ENCODE measurements around the gene MACROD2.

MACROD2 gene

GRCh38 chr20:15817351-15817750 is 1822.0 kb downstream of the MACROD2 start:
- DNase-seq: no peak

GRCh38 chr20:15818651-15819071 is 1823.3 kb downstream of the MACROD2 start:
- peak; percentile 43 for DNase-seq

- no peak for DNase-seq
Measured at GRCh38 chr20:15823718-15824117, 1828.4 kb downstream of the MACROD2 start.

GRCh38 chr20:15827628-15828027 is 1832.3 kb downstream of the MACROD2 start:
- no peak for DNase-seq

- DNase-seq: no peak
Measured at GRCh38 chr20:15831201-15831600, 1835.9 kb downstream of the MACROD2 start.

GRCh38 chr20:15832512-15832911 is 1837.2 kb downstream of the MACROD2 start:
- no peak for DNase-seq

GRCh38 chr20:15834857-15835256 is 1839.5 kb downstream of the MACROD2 start:
- no peak for DNase-seq

GRCh38 chr20:15835811-15836210 is 1840.5 kb downstream of the MACROD2 start:
- no peak for DNase-seq

GRCh38 chr20:15836634-15837033 is 1841.3 kb downstream of the MACROD2 start:
- no peak for DNase-seq

- no peak for DNase-seq
Measured at GRCh38 chr20:15837563-15837962, 1842.2 kb downstream of the MACROD2 start.

GRCh38 chr20:15838466-15838865 is 1843.2 kb downstream of the MACROD2 start:
- no peak for DNase-seq

- no peak for DNase-seq
Measured at GRCh38 chr20:15840636-15841301, 1845.5 kb downstream of the MACROD2 start.

GRCh38 chr20:15842872-15843271 is 1847.6 kb downstream of the MACROD2 start:
- DNase-seq: no peak

GRCh38 chr20:15843777-15844176 is 1848.5 kb downstream of the MACROD2 start:
- DNase-seq: no peak

- DNase-seq: no peak
Measured at GRCh38 chr20:15847196-15847784, 1852.0 kb downstream of the MACROD2 start.

GRCh38 chr20:15848126-15848525 is 1852.8 kb downstream of the MACROD2 start:
- DNase-seq: no peak

- no peak for DNase-seq
Measured at GRCh38 chr20:15848995-15849610, 1853.8 kb downstream of the MACROD2 start.

GRCh38 chr20:15851576-15852215 is 1856.4 kb downstream of the MACROD2 start:
- no peak for DNase-seq

GRCh38 chr20:15854911-15855310 is 1859.6 kb downstream of the MACROD2 start:
- no peak for DNase-seq

GRCh38 chr20:15857173-15857784 is 1862.0 kb downstream of the MACROD2 start:
- no peak for DNase-seq

GRCh38 chr20:15859061-15859460 is 1863.7 kb downstream of the MACROD2 start:
- DNase-seq: no peak

GRCh38 chr20:15860850-15861249 is 1865.5 kb downstream of the MACROD2 start:
- DNase-seq: no peak

GRCh38 chr20:15862178-15862577 is 1866.9 kb downstream of the MACROD2 start:
- no peak for DNase-seq

All from SHP77 treated with DMSO at 0.1 percent for 48 hours (cell line).